ENCODE data around the gene TNFSF15. TPM values are rescaled to one million over a fixed set of nuclear protein-coding genes. Genes with fewer than 3 reads are reported as not detected.

TNFSF15 gene
- total RNA-seq, 1 donor from 2014 or later = 0.52 TPM

DNA sequence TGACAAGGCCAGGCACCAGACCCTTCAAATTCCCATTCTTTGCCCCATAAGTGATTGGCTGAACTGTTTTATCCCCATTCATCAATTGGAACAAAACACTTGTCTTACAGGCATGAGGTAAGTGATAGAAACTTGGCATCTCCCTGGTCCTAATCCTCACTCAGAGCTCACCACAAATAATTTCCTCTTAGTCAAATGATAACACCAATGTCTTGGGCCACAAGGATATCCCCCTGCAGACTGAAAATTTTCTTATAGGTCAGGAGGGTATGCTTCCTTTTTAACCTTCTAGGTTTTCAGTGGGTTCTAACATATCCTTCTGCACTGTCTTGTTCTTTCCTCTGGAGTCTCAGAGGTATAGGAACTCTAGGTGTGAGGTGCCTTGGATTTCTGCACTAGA is 14.5 kb downstream of the TNFSF15 start:
- Histone ChIP-seq H3K9ac (ENCODE audit: low read depth in 1 of 3, low read length in 3 of 3) (no peak overlapping the region), H3K4me3 (ENCODE audit: low read length in 3 of 3) (no peak overlapping the region), H3K36me3 (ENCODE audit: control insufficient read depth in 3 of 3, insufficient read depth in 3 of 3, low read length in 3 of 3) (no peaks in the 10 kb centered on the region), H3K9me3 (ENCODE audit: control insufficient read depth in 3 of 3, low read length in 3 of 3) (no peaks in the 10 kb centered on the region), H3K27me3 (ENCODE audit: control insufficient read depth in 3 of 3, insufficient read depth in 3 of 3, low read length in 3 of 3) (no peaks in the 10 kb centered on the region), H3K4me1 (ENCODE audit: control insufficient read depth in 3 of 3, insufficient read depth in 3 of 3, low read length in 3 of 3) (no peaks in the 10 kb centered on the region), H3K27ac (ENCODE audit: low read depth, low read length) (no peak overlapping the region)

DNA sequence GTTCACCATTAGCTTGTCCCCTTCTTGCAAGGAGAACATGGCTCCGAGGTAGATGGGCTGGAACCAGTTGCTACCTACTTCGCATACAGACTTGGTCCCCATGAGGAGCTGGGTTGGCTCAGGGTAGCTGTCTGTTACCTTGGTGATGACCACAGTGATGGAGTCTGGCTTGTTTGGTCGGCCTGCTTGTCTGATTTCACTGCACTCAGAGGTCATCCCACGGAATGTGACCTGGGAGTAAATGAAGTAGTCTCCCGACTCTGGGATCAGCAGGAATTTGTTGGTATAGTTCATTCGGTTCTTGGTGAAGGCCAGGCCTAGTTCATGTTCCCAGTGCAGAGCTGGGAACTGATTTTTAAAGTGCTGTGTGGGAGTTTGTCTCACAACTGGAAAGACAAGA is 15.3 kb downstream of the TNFSF15 start:
- Histone ChIP-seq H3K27me3 (ENCODE audit: control insufficient read depth in 3 of 3, insufficient read depth in 3 of 3, low read length in 3 of 3) (no peaks in the 10 kb centered on the region), H3K9ac (ENCODE audit: low read depth in 1 of 3, low read length in 3 of 3) (no peak overlapping the region), H3K4me1 (ENCODE audit: control insufficient read depth in 3 of 3, insufficient read depth in 3 of 3, low read length in 3 of 3) (no peaks in the 10 kb centered on the region), H3K27ac (ENCODE audit: low read depth, low read length) (no peak overlapping the region), H3K4me3 (ENCODE audit: low read length in 3 of 3) (no peak overlapping the region), H3K9me3 (ENCODE audit: control insufficient read depth in 3 of 3, low read length in 3 of 3) (no peaks in the 10 kb centered on the region), H3K36me3 (ENCODE audit: control insufficient read depth in 3 of 3, insufficient read depth in 3 of 3, low read length in 3 of 3) (no peaks in the 10 kb centered on the region)

DNA sequence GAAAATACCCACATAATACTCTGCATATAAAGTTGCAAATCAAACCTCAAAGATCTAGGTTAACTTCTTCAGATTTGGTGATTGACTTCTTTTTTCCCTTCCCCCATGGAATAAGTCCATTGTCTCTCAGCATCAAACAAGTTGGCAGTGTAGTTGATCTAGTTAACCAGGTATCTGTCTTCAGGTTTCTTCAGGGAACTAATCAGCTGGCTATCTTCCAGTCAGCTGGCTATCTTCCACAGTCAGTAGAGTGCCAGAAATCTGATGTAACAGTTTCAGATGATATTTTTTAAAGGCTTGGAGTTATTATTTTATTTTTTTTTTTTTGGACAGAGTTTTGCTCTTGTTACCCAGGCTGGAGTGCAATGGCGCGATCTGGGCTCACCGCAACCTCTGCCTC is 16.8 kb downstream of the TNFSF15 start:
- H3K9ac ChIP-seq (ENCODE audit: low read depth in 1 of 3, low read length in 3 of 3) = no peak overlapping the region
- no peaks in the 10 kb centered on the region for H3K36me3 ChIP-seq (ENCODE audit: control insufficient read depth in 3 of 3, insufficient read depth in 3 of 3, low read length in 3 of 3)
- no peak overlapping the region for H3K4me3 ChIP-seq (ENCODE audit: low read length in 3 of 3)
- no peaks in the 10 kb centered on the region for H3K27me3 ChIP-seq (ENCODE audit: control insufficient read depth in 3 of 3, insufficient read depth in 3 of 3, low read length in 3 of 3)
- H3K4me1 ChIP-seq (ENCODE audit: control insufficient read depth in 3 of 3, insufficient read depth in 3 of 3, low read length in 3 of 3) = no peaks in the 10 kb centered on the region
- no peak overlapping the region for H3K27ac ChIP-seq (ENCODE audit: low read depth, low read length)
- H3K9me3 ChIP-seq (ENCODE audit: control insufficient read depth in 3 of 3, low read length in 3 of 3) = no peaks in the 10 kb centered on the region

DNA sequence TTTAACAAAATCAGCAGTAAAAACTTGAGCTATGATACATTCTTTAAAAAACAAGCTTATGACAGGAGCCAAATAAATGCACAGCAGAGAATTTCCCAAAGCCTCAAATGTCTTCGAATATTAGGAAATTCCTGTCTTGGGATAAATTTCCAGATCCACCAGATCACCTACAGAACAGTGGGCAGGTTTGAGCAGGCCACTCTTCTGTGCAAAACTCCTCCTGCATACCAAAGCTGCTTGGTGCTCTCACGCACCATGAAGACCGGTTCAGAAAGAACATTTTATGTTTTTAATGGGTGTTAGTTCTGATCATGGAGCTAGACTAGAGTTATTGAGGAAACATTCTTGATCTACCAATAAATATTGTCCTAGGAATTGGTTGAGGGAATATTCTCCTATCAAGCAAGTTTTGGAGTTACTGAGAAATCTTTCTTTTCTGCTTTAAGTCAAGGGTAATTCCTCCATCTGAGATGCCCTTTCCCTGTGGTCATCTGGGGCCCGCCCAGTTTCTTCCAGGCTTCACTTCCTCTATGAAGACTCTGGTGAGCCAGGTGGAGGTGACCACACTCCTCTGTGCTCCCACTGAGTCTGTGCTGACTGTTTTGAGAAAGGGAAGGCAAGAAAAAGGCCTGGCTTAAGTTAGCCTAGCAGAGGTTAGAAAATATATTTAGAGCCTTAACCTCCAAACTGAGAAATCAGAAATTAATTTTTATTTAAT is 17.9 kb downstream of the TNFSF15 start:
- Histone ChIP-seq H3K4me1 (ENCODE audit: control insufficient read depth in 3 of 3, insufficient read depth in 3 of 3, low read length in 3 of 3) (no peaks in the 10 kb centered on the region), H3K27me3 (ENCODE audit: control insufficient read depth in 3 of 3, insufficient read depth in 3 of 3, low read length in 3 of 3) (no peaks in the 10 kb centered on the region), H3K9ac (ENCODE audit: low read depth in 1 of 3, low read length in 3 of 3) (no peak overlapping the region), H3K9me3 (ENCODE audit: control insufficient read depth in 3 of 3, low read length in 3 of 3) (no peaks in the 10 kb centered on the region), H3K27ac (ENCODE audit: low read depth, low read length) (no peak overlapping the region), H3K36me3 (ENCODE audit: control insufficient read depth in 3 of 3, insufficient read depth in 3 of 3, low read length in 3 of 3) (no peaks in the 10 kb centered on the region), H3K4me3 (ENCODE audit: low read length in 3 of 3) (no peak overlapping the region)

DNA sequence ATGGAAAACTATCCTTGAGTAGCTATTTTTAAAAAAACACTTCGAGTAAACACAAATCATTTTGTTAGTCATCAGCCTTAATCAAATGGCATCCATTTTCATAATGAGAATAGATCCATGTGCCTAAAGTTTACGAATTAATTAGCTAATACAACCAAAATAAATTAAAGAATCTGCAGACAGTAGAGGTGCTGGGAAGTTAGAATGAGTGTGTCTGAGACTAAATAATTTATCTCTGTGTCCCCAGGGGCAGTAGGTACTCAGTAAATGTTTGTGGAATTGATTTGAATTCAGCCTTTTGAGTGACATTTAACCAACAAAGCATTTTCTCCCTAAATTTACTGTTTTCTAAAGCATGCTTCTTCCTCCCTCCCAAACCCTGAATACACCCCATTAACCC is 18.6 kb downstream of the TNFSF15 start:
- no peak overlapping the region for H3K4me3 ChIP-seq (ENCODE audit: low read length in 3 of 3)
- H3K36me3 ChIP-seq (ENCODE audit: control insufficient read depth in 3 of 3, insufficient read depth in 3 of 3, low read length in 3 of 3) = no peaks in the 10 kb centered on the region
- no peaks in the 10 kb centered on the region for H3K27me3 ChIP-seq (ENCODE audit: control insufficient read depth in 3 of 3, insufficient read depth in 3 of 3, low read length in 3 of 3)
- no peak overlapping the region for H3K27ac ChIP-seq (ENCODE audit: low read depth, low read length)
- H3K4me1 ChIP-seq (ENCODE audit: control insufficient read depth in 3 of 3, insufficient read depth in 3 of 3, low read length in 3 of 3) = no peaks in the 10 kb centered on the region
- no peak overlapping the region for H3K9ac ChIP-seq (ENCODE audit: low read depth in 1 of 3, low read length in 3 of 3)
- H3K9me3 ChIP-seq (ENCODE audit: control insufficient read depth in 3 of 3, low read length in 3 of 3) = no peaks in the 10 kb centered on the region

DNA sequence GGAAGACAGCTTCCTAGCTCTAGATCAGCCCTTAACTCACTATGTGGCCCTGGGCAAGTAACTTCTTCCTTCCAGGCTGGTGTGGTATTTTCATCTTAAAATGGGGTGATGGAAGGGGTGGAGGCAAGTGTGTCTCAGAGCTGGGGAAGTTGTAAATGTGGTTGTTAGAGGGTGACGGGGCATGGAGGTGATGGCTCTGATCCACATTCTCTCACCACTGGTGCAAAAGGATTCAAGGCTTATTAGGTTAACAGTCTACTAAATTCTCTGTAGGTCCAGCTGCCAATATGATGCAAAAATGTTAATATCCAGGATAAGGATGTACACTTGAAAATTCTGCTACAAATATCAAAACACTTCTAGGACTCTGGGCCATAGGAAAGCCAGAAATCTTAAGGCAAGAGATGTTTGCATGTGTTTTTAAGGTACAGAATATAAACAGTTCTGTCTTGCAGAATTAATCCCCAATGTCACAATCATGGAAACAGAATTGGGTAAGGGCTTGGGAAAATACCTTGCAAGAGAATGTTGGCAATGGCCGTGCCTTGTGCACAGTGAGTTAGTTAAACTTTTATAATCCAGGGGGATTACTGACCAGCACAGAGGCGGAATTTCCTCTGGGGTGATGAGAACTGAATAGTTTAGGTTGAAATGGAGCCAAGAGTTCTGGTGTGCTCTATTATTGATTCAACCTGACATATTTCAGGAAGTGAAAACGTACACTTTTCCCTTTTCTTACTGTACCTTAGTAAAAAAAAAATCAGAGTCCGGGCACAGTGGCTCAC is 19.8 kb downstream of the TNFSF15 start:
- H3K36me3 ChIP-seq (ENCODE audit: control insufficient read depth in 3 of 3, insufficient read depth in 3 of 3, low read length in 3 of 3) = no peaks in the 10 kb centered on the region
- no peak overlapping the region for H3K4me3 ChIP-seq (ENCODE audit: low read length in 3 of 3)
- no peaks in the 10 kb centered on the region for H3K4me1 ChIP-seq (ENCODE audit: control insufficient read depth in 3 of 3, insufficient read depth in 3 of 3, low read length in 3 of 3)
- no peak overlapping the region for H3K27ac ChIP-seq (ENCODE audit: low read depth, low read length)
- no peak overlapping the region for H3K9ac ChIP-seq (ENCODE audit: low read depth in 1 of 3, low read length in 3 of 3)
- no peaks in the 10 kb centered on the region for H3K9me3 ChIP-seq (ENCODE audit: control insufficient read depth in 3 of 3, low read length in 3 of 3)
- H3K27me3 ChIP-seq (ENCODE audit: control insufficient read depth in 3 of 3, insufficient read depth in 3 of 3, low read length in 3 of 3) = no peaks in the 10 kb centered on the region

DNA sequence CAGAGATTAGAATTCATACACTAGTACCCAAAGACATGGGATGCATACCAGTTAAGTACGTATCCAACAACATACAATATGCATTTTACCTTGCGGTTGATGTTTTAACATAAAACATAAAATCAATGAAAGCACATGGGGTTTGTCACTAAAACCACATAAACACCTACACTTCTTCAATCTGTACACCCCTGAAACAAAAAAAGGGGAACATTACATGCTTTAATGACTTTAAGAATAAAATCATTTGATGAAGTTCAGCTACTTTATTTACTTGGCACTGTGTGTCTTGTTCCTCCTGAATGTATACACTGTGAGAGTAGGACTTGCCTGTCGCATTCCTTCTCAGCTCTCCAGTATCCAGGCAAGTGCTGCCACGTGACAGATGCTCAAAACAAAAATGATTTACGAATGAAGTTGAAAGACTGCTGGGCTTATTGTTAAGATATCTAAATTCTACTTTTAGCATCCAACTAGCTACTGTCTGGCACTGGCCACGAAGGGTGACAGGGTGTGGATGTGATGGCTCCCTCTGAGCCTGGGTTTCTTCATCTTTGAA is 21.0 kb downstream of the TNFSF15 start:
- H3K4me1 ChIP-seq (ENCODE audit: control insufficient read depth in 3 of 3, insufficient read depth in 3 of 3, low read length in 3 of 3) = no peaks in the 10 kb centered on the region
- H3K27me3 ChIP-seq (ENCODE audit: control insufficient read depth in 3 of 3, insufficient read depth in 3 of 3, low read length in 3 of 3) = no peaks in the 10 kb centered on the region
- H3K36me3 ChIP-seq (ENCODE audit: control insufficient read depth in 3 of 3, insufficient read depth in 3 of 3, low read length in 3 of 3) = no peaks in the 10 kb centered on the region
- no peak overlapping the region for H3K9ac ChIP-seq (ENCODE audit: low read depth in 1 of 3, low read length in 3 of 3)
- H3K27ac ChIP-seq (ENCODE audit: low read depth, low read length) = no peak overlapping the region
- no peak overlapping the region for H3K4me3 ChIP-seq (ENCODE audit: low read length in 3 of 3)
- H3K9me3 ChIP-seq (ENCODE audit: control insufficient read depth in 3 of 3, low read length in 3 of 3) = no peaks in the 10 kb centered on the region

DNA sequence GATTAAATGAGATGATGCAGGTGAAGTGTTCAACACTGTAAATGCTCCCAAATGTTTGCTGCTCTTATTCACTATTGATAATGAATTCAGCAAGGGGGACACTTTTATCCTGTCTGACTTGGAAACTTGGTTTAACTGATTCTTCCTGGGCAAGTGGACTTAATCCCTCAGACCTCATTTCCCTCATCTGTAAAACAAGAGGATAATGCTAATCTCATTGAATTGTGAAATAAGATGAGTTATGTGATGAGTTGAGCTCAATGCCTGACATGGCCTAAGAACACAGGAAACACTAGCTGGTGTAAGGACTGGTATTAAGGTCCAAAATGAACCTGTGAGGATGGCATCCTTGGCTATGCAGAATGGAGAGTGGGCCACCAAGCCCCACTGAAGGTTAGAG is 23.3 kb downstream of the TNFSF15 start:
- Histone ChIP-seq H3K27ac (ENCODE audit: low read depth, low read length) (no peak overlapping the region), H3K4me3 (ENCODE audit: low read length in 3 of 3) (no peak overlapping the region), H3K9me3 (ENCODE audit: control insufficient read depth in 3 of 3, low read length in 3 of 3) (no peaks in the 10 kb centered on the region), H3K9ac (ENCODE audit: low read depth in 1 of 3, low read length in 3 of 3) (no peak overlapping the region), H3K4me1 (ENCODE audit: control insufficient read depth in 3 of 3, insufficient read depth in 3 of 3, low read length in 3 of 3) (no peaks in the 10 kb centered on the region), H3K36me3 (ENCODE audit: control insufficient read depth in 3 of 3, insufficient read depth in 3 of 3, low read length in 3 of 3) (no peaks in the 10 kb centered on the region), H3K27me3 (ENCODE audit: control insufficient read depth in 3 of 3, insufficient read depth in 3 of 3, low read length in 3 of 3) (peaks cover 0 to 3% (median 0%) of the 10 kb centered on the region in 3 donors)

DNA sequence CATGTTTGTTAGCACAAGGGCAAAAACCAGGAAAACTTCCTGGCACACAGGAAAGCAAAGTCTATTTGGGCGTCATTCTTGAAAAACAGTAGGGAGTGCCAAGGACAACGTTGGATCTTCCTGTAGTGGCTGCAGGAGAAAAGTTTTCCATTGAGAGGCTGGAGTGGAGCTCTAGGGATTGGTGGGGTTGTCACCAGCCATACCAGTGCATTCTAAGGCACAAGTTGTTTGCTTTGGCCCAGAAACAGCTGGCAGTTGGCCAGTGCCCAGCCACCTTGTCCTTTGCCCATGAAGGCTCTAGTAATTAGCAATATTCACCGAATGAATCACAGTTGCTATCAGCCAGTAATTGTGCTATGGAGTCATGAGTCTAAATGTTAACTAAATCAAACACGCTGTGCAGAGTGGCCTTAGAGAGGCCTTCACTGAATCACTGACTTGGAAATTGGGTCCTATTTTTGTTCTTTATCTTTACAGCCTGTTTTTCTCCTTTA is 26.4 kb downstream of the TNFSF15 start:
- H3K4me3 ChIP-seq (ENCODE audit: low read length in 3 of 3) = no peak overlapping the region
- no peaks in the 10 kb centered on the region for H3K4me1 ChIP-seq (ENCODE audit: control insufficient read depth in 3 of 3, insufficient read depth in 3 of 3, low read length in 3 of 3)
- peaks cover 0 to 3% (median 0%) of the 10 kb centered on the region in 3 donors for H3K27me3 ChIP-seq (ENCODE audit: control insufficient read depth in 3 of 3, insufficient read depth in 3 of 3, low read length in 3 of 3)
- H3K36me3 ChIP-seq (ENCODE audit: control insufficient read depth in 3 of 3, insufficient read depth in 3 of 3, low read length in 3 of 3) = no peaks in the 10 kb centered on the region
- H3K27ac ChIP-seq (ENCODE audit: low read depth, low read length) = no peak overlapping the region
- no peak overlapping the region for H3K9ac ChIP-seq (ENCODE audit: low read depth in 1 of 3, low read length in 3 of 3)
- no peaks in the 10 kb centered on the region for H3K9me3 ChIP-seq (ENCODE audit: control insufficient read depth in 3 of 3, low read length in 3 of 3)

All from skeletal muscle tissue (tissue), 4 donors.